ENCODE data around the gene EZH2.

EZH2 gene

GRCh38 chr7:148882192-148882591 is 1.9 kb downstream of the EZH2 start:
- Histone ChIP-seq H3K79me2 (ENCODE audit: insufficient read depth, low read length) (peaks cover 74% of the 10 kb centered on the region), H2AFZ (ENCODE audit: low read depth, low read length) (no peak overlapping the region), H3K4me2 (ENCODE audit: insufficient read depth, low read length) (peak overlapping the region; percentile 76), H4K20me1 (ENCODE audit: insufficient read depth, low read length) (peaks cover 56% of the 10 kb centered on the region), H3K27ac (ENCODE audit: low read length) (peak overlapping the region; percentile 98), H3K27me3 (ENCODE audit: insufficient read depth, low read length, poor library complexity) (no peaks in the 10 kb centered on the region), H3K4me1 (ENCODE audit: insufficient read depth, low read length) (peaks cover 57% of the 10 kb centered on the region), H3K9me3 (ENCODE audit: insufficient read depth, low read length, severe bottlenecking) (no peaks in the 10 kb centered on the region), H3K36me3 (ENCODE audit: insufficient read depth, low read length) (no peaks in the 10 kb centered on the region), H3K9ac (ENCODE audit: low read depth, low read length) (peak overlapping the region; percentile 94), H3K4me3 (ENCODE audit: low read depth in 1 of 2, low read length in 2 of 2) (peak overlapping the region; percentile 50 to 74; a peak in 3 of 4 replicates)
- TF ChIP-seq CTCF (IDR thresholded peaks at IDR 0.05; ENCODE audit: borderline replicate concordance, extremely low read depth, low read length, poor library complexity, severe bottlenecking) = no peak
- no peak for TF ChIP-seq EZH2 (IDR thresholded peaks at IDR 0.05; ENCODE audit: borderline replicate concordance, low read depth, low read length, severe bottlenecking)
- DNase-seq (no peak), ATAC-seq (ENCODE audit: insufficient read depth, low read depth) (no peak)

- no peak overlapping the region; the same call in 1 of the 2 replicates for H3K4me2 ChIP-seq (ENCODE audit: insufficient read depth, low read length)
- peaks cover 92% of the 10 kb centered on the region for H4K20me1 ChIP-seq (ENCODE audit: insufficient read depth, low read length)
- H3K79me2 ChIP-seq (ENCODE audit: insufficient read depth, low read length) = peaks cover 100% of the 10 kb centered on the region
- DNase-seq = no peak
- no peak for ATAC-seq (ENCODE audit: insufficient read depth, low read depth)
- H3K4me3 ChIP-seq (ENCODE audit: low read depth in 1 of 2, low read length in 2 of 2) = no peak overlapping the region
- H2AFZ ChIP-seq (ENCODE audit: low read depth, low read length) = no peak overlapping the region
- no peaks in the 10 kb centered on the region for H3K36me3 ChIP-seq (ENCODE audit: insufficient read depth, low read length)
- H3K27ac ChIP-seq (ENCODE audit: low read length) = no peak overlapping the region
- no peaks in the 10 kb centered on the region for H3K9me3 ChIP-seq (ENCODE audit: insufficient read depth, low read length, severe bottlenecking)
- peaks cover 70% of the 10 kb centered on the region for H3K4me1 ChIP-seq (ENCODE audit: insufficient read depth, low read length)
- no peaks in the 10 kb centered on the region for H3K27me3 ChIP-seq (ENCODE audit: insufficient read depth, low read length, poor library complexity)
- no peak for TF ChIP-seq CTCF (IDR thresholded peaks at IDR 0.05; ENCODE audit: borderline replicate concordance, extremely low read depth, low read length, poor library complexity, severe bottlenecking)
- no peak overlapping the region for H3K9ac ChIP-seq (ENCODE audit: low read depth, low read length)
Observed at GRCh38 chr7:148878317-148878716, 5.8 kb downstream of the EZH2 start.

- Histone ChIP-seq H3K36me3 (ENCODE audit: insufficient read depth, low read length) (no peaks in the 10 kb centered on the region), H3K27ac (ENCODE audit: low read length) (no peak overlapping the region), H3K27me3 (ENCODE audit: insufficient read depth, low read length, poor library complexity) (no peaks in the 10 kb centered on the region), H3K9me3 (ENCODE audit: insufficient read depth, low read length, severe bottlenecking) (no peaks in the 10 kb centered on the region), H3K9ac (ENCODE audit: low read depth, low read length) (no peak overlapping the region), H3K4me3 (ENCODE audit: low read depth in 1 of 2, low read length in 2 of 2) (no peak overlapping the region), H3K79me2 (ENCODE audit: insufficient read depth, low read length) (peaks cover 100% of the 10 kb centered on the region), H4K20me1 (ENCODE audit: insufficient read depth, low read length) (peaks cover 90% of the 10 kb centered on the region), H3K4me2 (ENCODE audit: insufficient read depth, low read length) (peak overlapping the region; percentile 9; the same call in 1 of the 2 replicates), H2AFZ (ENCODE audit: low read depth, low read length) (no peak overlapping the region), H3K4me1 (ENCODE audit: insufficient read depth, low read length) (peaks cover 69% of the 10 kb centered on the region)
- DNase-seq (no peak), ATAC-seq (ENCODE audit: insufficient read depth, low read depth) (peak; percentile 56)
- TF ChIP-seq EZH2 (IDR thresholded peaks at IDR 0.05; ENCODE audit: borderline replicate concordance, low read depth, low read length, severe bottlenecking) (no peak), CTCF (IDR thresholded peaks at IDR 0.05; ENCODE audit: borderline replicate concordance, extremely low read depth, low read length, poor library complexity, severe bottlenecking) (no peak)
Observed at GRCh38 chr7:148877517-148877916, 6.6 kb downstream of the EZH2 start.

- Histone ChIP-seq H4K20me1 (ENCODE audit: insufficient read depth, low read length) (peaks cover 91% of the 10 kb centered on the region), H3K9ac (ENCODE audit: low read depth, low read length) (no peak overlapping the region), H3K4me1 (ENCODE audit: insufficient read depth, low read length) (peaks cover 29% of the 10 kb centered on the region), H3K4me2 (ENCODE audit: insufficient read depth, low read length) (no peak overlapping the region), H3K4me3 (ENCODE audit: low read depth in 1 of 2, low read length in 2 of 2) (no peak overlapping the region), H3K79me2 (ENCODE audit: insufficient read depth, low read length) (peaks cover 100% of the 10 kb centered on the region), H3K9me3 (ENCODE audit: insufficient read depth, low read length, severe bottlenecking) (no peaks in the 10 kb centered on the region), H3K27ac (ENCODE audit: low read length) (no peak overlapping the region), H3K36me3 (ENCODE audit: insufficient read depth, low read length) (peaks cover 39% of the 10 kb centered on the region), H3K27me3 (ENCODE audit: insufficient read depth, low read length, poor library complexity) (no peaks in the 10 kb centered on the region), H2AFZ (ENCODE audit: low read depth, low read length) (no peak overlapping the region)
- ATAC-seq (ENCODE audit: insufficient read depth, low read depth) (no peak), DNase-seq (no peak)
- TF ChIP-seq EZH2 (IDR thresholded peaks at IDR 0.05; ENCODE audit: borderline replicate concordance, low read depth, low read length, severe bottlenecking) = no peak
- TF ChIP-seq CTCF (IDR thresholded peaks at IDR 0.05; ENCODE audit: borderline replicate concordance, extremely low read depth, low read length, poor library complexity, severe bottlenecking) = no peak
Observed at GRCh38 chr7:148872188-148872587, 11.9 kb downstream of the EZH2 start.

Data from DND-41 (cell line).